Stomach (tissue), 9 donors: ENCODE measurements around the gene GRAMD1B. TPM values are rescaled to one million over a fixed set of nuclear protein-coding genes. Genes with fewer than 3 reads are reported as not detected.

Source experiments
- DNase-seq, 2 donors: peaks; one replicate each; pipeline versions ENCODE4 v3.0.0 to v3.0.0-alpha.2; 2013 to 2019
- H3K27ac ChIP-seq, 5 donors: fragments of 200-600 bp in 4 of 5; sonication (generic) in 4 of 5; one replicate each; pipeline ENCODE4 v1.5.1; 2013 to 2019; ENCODE audit warnings: mild to moderate bottlenecking in 1 of 5, moderate library complexity in 1 of 5
- H3K27me3 ChIP-seq, 3 donors: fragments of 200-600 bp; sonication (generic); one replicate each; pipeline ENCODE4 v1.5.1; 2017 to 2019; ENCODE audit warnings: mixed run types in 1 of 3
- H3K36me3 ChIP-seq, 4 donors: fragments of 200-600 bp; sonication (generic); 1 replicate in 3 of 4; 2 replicates in 1 of 4; pipeline ENCODE4 v1.5.1; 2016 to 2019
- H3K4me1 ChIP-seq, 4 donors: fragments of 200-600 bp; sonication (generic); one replicate each; pipeline ENCODE4 v1.5.1; 2016 to 2019
- H3K4me3 ChIP-seq, 4 donors: fragments of 200-600 bp; sonication (generic) in 3 of 4; one replicate each; pipeline ENCODE4 v1.5.1; 2016 to 2019; ENCODE audit warnings: mild to moderate bottlenecking in 1 of 4
- H3K9me3 ChIP-seq, 4 donors: fragments of 200-600 bp; sonication (generic); one replicate each; pipeline ENCODE4 v1.5.1; 2016 to 2019
- EP300 ChIP-seq: sonication (generic); formaldehyde crosslinking; IDR thresholded peaks from one replicate; pipeline ENCODE4 v1.6.1; 2017; ENCODE audit warnings: antibody characterized with exemption
- POLR2A ChIP-seq, 4 donors: fragments of 450-650 bp; IDR thresholded peaks; one replicate each; pipeline ENCODE4 v1.6.1; 2016; ENCODE audit warnings: antibody characterized with exemption in 4 of 4, control low read depth in 2 of 4, mild to moderate bottlenecking in 1 of 4, moderate library complexity in 1 of 4
- POLR2AphosphoS5 ChIP-seq, 3 donors: sonication (generic); formaldehyde crosslinking; IDR thresholded peaks; one replicate each; pipeline ENCODE4 v1.6.1; 2016; ENCODE audit warnings: antibody characterized with exemption in 3 of 3
- WGBS, 5 donors: extraction: QIAGEN DNeasy Blood & Tissue Kit in 3 of 5; methylation state at CpG; one replicate each; pipeline versions ENCODE4 v1.1.5 to v1.1.7; 2013 to 2018; 5-methylcytosine and 5-hydroxymethylcytosine counted together
- intact Hi-C: fragments of 100-400 bp; cut with DNase I; formaldehyde crosslinking; loops from one replicate; pipeline ENCODE4 v1.15.1; 2023; ENCODE audit warnings: low total_unique reads
- polyA plus RNA-seq, 3 donors: library from polyadenylated mRNA; stranded (reverse); fragments of 200-250 nt; gene quantifications; one replicate each; pipeline ENCODE4 v1.2.3, GENCODE V29; 2013
- total RNA-seq, 5 donors: library from RNA; depleted of rRNA; stranded (reverse); fragments of >200 nt; gene quantifications; one replicate each; pipeline versions ENCODE4 v1.1.0 to v1.2.3, GENCODE V29; 2014 to 2016
- TF ChIP-seq, protein P1 (sequence below), 7 experiments: fragments of 450-650 bp in 4 of 7; fragments of 200-600 bp in 3 of 7; sonication (generic) in 3 of 7; IDR thresholded peaks; one replicate each; pipeline ENCODE4 v1.5.1; 2016 to 2019; ENCODE audit warnings: antibody characterized with exemption in 7 of 7, control low read depth in 2 of 7, mild to moderate bottlenecking in 1 of 7
- donor health status: healthy with polysubstance abuse.
- donor health status: Bipolar disorder and iron deficiency.
- donor health status: healthy.

Gene GRAMD1B
- total and polyA plus RNA-seq, 8 donors = 0.58 to 39.7 (median 12.2) TPM

DNA sequence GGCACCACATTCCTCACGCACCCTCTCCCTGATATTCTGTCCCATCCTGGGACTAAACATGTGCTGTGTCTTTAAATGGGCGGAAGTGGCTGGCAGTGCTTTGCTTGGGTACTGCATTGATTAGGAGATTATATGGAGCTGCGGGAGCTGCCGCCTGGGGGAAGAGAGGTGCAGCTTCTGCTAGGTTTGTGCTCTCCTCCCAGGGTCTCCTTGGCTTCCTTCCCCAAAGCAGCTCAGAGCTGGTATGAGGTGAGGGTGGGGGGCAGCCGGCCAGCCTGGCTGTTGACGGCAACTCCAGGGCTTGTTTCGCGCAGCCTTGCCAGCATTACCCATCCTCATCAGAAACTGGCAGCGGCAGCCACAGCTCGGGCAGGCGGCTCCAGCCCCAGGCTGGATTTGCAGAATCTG, 95.4 kb downstream of the GRAMD1B start:
- Histone ChIP-seq H3K27ac (no peak overlapping the region), H3K36me3 (no peaks in the 10 kb centered on the region), H3K4me1 (peaks cover 0 to 10% (median 8%) of the 10 kb centered on the region in 4 donors), H3K27me3 (peaks cover 0 to 18% (median 0%) of the 10 kb centered on the region in 3 donors), H3K9me3 (no peaks in the 10 kb centered on the region), H3K4me3 (no peak overlapping the region)
- TF ChIP-seq, protein P1, sequence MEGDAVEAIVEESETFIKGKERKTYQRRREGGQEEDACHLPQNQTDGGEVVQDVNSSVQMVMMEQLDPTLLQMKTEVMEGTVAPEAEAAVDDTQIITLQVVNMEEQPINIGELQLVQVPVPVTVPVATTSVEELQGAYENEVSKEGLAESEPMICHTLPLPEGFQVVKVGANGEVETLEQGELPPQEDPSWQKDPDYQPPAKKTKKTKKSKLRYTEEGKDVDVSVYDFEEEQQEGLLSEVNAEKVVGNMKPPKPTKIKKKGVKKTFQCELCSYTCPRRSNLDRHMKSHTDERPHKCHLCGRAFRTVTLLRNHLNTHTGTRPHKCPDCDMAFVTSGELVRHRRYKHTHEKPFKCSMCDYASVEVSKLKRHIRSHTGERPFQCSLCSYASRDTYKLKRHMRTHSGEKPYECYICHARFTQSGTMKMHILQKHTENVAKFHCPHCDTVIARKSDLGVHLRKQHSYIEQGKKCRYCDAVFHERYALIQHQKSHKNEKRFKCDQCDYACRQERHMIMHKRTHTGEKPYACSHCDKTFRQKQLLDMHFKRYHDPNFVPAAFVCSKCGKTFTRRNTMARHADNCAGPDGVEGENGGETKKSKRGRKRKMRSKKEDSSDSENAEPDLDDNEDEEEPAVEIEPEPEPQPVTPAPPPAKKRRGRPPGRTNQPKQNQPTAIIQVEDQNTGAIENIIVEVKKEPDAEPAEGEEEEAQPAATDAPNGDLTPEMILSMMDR (IDR thresholded peaks at IDR 0.05) = no peak
- TF ChIP-seq EP300 = no peak
- TF ChIP-seq POLR2A (IDR thresholded peaks at IDR 0.05) = no peak
- TF ChIP-seq POLR2AphosphoS5 (IDR thresholded peaks at IDR 0.05) = no peak
- intact Hi-C loops = no loop called here
- WGBS, 5 donors = 28 to 61% (median 43%) methylated on average over 11 of the region's 11 CpGs
- DNase-seq = no peak

DNA sequence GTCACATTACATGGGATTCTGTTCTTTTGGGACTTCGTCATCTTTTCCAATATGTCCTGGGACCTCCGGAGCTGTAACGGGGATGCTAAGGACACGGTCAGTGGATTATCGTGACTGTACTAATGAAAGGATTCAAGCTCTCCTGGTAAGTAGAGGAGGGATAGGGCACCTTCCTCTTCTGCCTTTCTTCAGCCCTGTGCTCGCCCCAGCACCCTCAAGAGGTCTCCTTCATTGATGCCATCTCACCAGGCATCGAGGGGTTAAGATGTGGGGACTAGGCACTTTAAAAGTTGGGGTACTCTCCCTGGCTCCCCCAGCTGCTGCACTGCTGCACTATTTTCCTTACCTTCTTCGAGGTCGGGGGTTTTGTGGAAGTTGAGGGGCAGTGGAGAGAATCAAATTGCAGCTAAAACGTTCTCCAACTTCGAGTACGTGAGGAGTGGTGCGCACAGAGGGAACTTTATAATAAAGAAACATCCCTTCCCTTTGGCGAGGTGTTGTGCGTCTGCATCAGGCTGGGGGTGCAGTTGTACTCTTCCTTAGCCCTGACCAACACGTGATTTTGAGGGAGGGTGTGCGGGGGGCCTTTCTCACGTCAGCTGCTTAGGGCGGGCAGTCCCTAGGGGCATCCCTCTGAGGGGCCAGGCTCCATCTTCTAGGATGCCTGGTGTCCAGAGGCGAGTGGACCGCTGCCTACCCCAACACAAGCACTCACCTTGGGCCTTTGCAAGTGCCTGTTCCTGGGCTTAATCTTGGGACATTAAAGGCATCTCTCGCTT, 96.1 kb downstream of the GRAMD1B start:
- Histone ChIP-seq H3K9me3 (no peaks in the 10 kb centered on the region), H3K27me3 (peaks cover 0 to 18% (median 0%) of the 10 kb centered on the region in 3 donors), H3K4me3 (no peak overlapping the region), H3K27ac (no peak overlapping the region), H3K36me3 (no peaks in the 10 kb centered on the region), H3K4me1 (peaks cover 0 to 10% (median 8%) of the 10 kb centered on the region in 4 donors)
- TF ChIP-seq, protein P1 (IDR thresholded peaks at IDR 0.05) = no peak
- TF ChIP-seq EP300 (no peak), POLR2A (IDR thresholded peaks at IDR 0.05) (no peak), POLR2AphosphoS5 (IDR thresholded peaks at IDR 0.05) (no peak)
- intact Hi-C loops = no loop called here
- no peak for DNase-seq
- WGBS, 5 donors = 78 to 84% (median 81%) methylated on average over 22 of the region's 22 CpGs

DNA sequence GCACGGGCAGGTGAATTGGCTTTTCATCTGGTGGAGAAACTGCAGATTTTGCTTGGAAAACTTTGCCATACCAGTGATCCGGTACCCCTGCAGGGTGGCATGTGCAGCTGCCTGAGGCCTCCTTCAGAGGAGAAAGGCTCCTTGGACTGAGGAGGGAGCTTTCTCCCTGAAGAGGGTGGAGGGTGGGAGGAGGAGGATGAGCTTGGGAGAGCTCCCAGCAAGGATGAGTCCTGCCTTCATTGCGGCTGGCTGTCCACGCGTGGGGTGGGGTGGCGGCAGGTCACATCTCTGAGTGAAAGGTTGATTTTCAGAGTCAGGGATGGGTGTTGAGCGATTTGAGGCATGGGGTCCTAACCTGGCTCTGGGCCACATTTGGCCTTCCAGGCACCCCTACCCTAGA, 96.8 kb downstream of the GRAMD1B start:
- Histone ChIP-seq H3K9me3 (no peaks in the 10 kb centered on the region), H3K27ac (no peak overlapping the region), H3K27me3 (peaks cover 0 to 18% (median 0%) of the 10 kb centered on the region in 3 donors), H3K4me3 (no peak overlapping the region), H3K4me1 (peaks cover 0 to 10% (median 8%) of the 10 kb centered on the region in 4 donors), H3K36me3 (no peaks in the 10 kb centered on the region)
- DNase-seq = no peak
- WGBS, 5 donors = 73 to 90% (median 84%) methylated on average over 4 to 7 of the region's 7 CpGs
- TF ChIP-seq, protein P1 (IDR thresholded peaks at IDR 0.05) = no peak
- TF ChIP-seq EP300 (no peak), POLR2A (IDR thresholded peaks at IDR 0.05) (no peak), POLR2AphosphoS5 (IDR thresholded peaks at IDR 0.05) (no peak)
- intact Hi-C loops = no loop called here

DNA sequence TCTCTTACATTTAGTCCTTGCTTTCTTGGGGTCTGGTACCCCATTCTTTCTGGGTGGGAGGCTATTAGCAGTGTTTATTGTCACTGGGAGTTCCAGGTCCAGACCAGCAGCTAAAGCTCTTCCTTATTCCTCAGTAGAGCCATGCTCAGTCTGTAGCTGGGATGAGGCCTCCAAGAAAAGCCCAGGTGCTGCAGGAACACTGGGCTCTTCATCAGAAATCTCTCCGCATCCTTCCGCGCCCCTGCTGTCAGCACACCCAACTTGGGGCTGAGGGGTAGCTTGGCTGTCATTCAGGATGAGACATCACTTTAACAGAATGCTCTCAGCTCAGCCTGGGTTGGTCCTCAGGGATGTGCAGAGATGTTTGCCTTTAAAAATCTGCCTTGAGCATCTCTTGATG, 97.5 kb downstream of the GRAMD1B start:
- no peak overlapping the region for H3K27ac ChIP-seq
- H3K4me3 ChIP-seq = no peak overlapping the region
- intact Hi-C loops = no loop called here
- WGBS, 5 donors = 91 to 100% (median 96%) methylated on average over 3 of the region's 3 CpGs
- TF ChIP-seq EP300 (no peak), POLR2A (IDR thresholded peaks at IDR 0.05) (no peak), POLR2AphosphoS5 (IDR thresholded peaks at IDR 0.05) (no peak)
- TF ChIP-seq, protein P1 (IDR thresholded peaks at IDR 0.05) = no peak
- no peaks in the 10 kb centered on the region for H3K36me3 ChIP-seq
- H3K9me3 ChIP-seq = no peaks in the 10 kb centered on the region
- peaks cover 0 to 18% (median 0%) of the 10 kb centered on the region in 3 donors for H3K27me3 ChIP-seq
- no peak for DNase-seq
- H3K4me1 ChIP-seq = peaks cover 0 to 10% (median 8%) of the 10 kb centered on the region in 4 donors
